ENCODE measurements around the gene DDX27.

DNA sequence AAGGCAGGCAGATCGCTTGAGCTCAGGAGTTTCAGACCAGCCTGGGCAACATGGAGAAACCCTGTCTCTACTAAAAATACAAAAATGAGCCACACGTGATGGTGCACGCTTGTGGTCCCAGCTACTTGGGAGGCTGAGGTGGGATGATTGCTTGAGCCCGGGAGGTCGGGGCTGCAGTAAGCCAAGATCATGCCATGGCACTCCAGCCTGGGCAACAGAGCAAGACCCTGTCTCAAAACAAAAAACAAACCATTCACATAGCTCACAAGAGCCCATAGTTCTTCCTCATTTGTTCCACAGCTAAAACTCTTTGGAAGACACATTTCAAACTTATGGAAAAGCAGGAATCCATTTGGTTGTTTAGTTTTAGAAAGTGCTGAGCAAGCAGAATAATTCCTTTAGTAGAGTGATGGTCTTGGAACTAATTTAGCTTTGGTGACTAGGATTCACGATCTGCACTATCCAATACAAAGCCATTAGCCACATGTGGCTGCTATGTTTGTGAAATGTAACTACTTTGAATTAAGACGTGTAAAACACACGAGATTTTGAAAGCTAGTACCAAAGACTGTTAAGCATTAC, 54.6 kb downstream of the DDX27 start:
- TF ChIP-seq EZH2 (IDR thresholded peaks at IDR 0.05; ENCODE audit: borderline replicate concordance, low read length): no peak
- no peak for TF ChIP-seq CTCF (conservative IDR thresholded peaks at IDR 0.05 in 1 of 2, IDR thresholded peaks at IDR 0.05 in 1 of 2; ENCODE audit: extremely low read depth in 1 of 2, insufficient read depth in 1 of 2, low read depth in 1 of 2, low read length in 2 of 2)

All from mammary epithelial cell (primary cell).